Stimulated activated CD8-positive, alpha-beta memory T cell treated with anti-CD3 and anti-CD28 coated beads, Interleukin-7, amount 100 ng/mL, for 4 hours (primary cell): ENCODE data around the gene ADARB2.

Experiments used
- DNase-seq, 2 donors: peaks; one replicate each; pipeline ENCODE4 v3.0.0-alpha.2; 2020; ENCODE audit warnings: low read depth in 2 of 2

The ADARB2 gene

DNA sequence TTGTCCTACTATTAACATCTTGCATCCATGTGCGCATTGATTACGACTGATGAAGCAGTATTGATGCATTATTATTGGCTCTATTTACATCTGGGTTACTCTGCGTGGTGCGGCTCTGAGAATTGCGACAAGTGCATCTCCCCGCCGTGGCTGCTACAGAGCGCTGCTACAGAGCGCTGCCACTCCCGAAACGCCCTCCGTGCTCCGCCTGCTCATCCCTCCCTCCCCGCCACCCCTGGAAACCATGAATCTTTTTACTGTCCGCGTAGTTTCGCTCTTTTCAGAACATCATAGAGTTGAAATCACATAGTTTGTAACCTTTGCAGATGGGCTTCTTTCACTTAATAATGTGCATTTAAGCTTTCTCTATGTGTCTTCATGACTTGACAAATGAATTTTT is 74.1 kb downstream of the ADARB2 start:
- DNase-seq = no peak

DNA sequence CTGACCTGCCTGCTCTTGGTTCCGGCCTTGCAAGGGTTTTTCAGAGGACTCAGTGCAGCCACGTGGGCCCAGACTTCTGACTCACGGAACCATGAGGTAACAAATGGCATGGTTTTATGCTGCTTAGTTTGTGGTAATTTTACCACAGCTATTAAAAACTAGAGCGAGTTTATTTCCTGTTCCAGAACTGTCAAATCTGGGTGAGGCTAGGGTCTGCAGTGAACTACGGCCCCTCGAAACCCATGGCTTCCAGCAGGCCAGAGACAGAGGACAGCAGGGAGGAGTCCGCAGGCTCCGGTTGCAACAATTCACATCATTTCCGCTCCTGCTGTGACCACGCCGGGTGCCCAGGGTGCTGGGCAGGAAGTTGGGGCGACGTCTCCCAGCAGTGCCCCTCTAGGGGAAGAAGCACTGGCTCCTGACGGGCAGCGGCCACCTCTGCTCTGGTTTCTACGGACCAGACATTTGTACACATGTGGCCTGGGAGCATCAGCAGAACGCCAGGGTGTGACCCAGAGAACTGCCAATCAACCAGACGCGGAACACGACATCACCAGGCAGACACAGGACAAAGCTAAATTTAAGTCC is 74.8 kb downstream of the ADARB2 start:
- no peak for DNase-seq

DNA sequence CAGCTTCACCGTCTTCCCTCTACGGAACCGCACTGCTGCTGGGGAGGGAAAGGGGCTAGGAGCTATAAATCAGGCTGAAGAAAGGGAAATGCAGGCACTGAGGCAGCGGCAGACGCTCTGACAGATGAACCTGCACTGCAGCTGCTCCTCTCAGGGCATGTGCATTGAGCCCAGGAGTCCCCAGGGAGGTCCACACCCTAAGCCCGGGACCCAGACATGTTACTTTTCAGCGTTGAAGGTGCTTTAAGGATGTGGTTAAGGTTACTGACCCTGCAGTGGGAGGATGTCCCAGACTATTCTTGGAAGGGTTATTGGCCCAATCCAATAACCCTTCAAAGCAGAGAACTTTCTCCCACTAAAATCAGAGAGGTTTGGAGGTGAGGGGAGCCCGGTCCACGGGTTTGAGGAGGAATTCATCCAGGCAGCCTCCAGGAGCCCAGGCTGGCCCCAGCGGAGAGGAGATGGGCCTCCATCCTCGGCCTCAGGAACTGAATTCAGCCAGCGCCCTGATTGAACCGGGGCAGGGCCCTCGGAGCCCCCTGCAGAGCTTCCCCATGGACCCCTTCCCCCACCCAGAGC is 75.4 kb downstream of the ADARB2 start:
- DNase-seq = no peak

DNA sequence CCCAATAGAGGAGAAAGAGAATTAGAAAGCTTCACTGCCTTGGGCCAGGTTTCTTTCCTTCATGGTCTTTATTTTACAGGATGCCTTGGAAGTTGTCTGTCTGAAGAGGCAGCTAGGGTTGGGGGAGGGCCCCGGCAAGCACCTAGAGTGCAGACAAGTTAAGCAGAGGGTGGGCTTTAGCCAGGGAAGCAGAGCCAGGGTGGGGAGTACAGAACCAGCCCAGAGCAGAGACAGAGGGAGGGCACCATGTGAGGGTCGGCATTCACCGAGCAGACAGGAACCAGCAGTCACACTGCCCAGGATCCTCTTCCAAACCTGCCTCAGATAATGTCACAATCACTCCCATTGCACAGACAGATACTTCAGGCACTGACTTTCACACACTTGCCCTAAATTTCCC is 75.9 kb downstream of the ADARB2 start:
- no peak for DNase-seq

DNA sequence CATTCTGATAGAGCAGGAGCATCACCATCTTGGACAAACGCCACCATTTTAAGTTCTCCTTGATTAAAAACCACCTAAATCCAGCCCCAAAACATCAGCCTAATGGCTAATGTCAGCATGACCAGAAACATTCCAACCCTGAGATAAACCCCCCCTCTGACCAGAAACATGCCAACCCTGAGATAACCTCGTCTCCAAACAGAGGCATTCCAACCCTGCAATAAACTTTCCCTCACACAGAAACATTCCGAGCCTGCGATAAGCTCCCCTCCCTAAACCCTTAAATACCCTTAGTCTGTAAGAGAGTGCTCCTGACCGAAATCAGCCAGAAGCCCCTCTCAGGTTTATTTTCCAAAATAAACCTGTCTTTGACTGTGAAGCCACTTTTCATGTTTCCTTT is 76.5 kb downstream of the ADARB2 start:
- no peak for DNase-seq

DNA sequence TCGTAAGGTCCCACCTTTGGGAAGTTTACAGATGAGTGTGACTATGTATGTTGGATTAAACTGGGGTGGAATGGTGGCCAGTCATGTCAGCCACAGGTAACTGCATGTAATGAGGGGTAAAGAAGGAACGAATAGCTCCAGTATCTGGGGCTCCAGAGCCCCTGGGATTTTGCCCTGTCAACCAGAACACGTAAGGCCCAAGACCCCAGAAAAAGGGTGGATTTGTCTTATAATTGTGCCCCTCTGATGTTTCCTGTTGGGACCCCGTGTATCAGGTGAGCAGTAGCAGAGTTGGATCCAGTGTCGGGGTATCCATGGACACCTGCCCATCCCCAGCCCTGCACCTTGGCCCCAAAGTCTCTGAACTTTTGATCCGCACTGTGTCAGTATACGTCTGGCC is 76.9 kb downstream of the ADARB2 start:
- DNase-seq = no peak

DNA sequence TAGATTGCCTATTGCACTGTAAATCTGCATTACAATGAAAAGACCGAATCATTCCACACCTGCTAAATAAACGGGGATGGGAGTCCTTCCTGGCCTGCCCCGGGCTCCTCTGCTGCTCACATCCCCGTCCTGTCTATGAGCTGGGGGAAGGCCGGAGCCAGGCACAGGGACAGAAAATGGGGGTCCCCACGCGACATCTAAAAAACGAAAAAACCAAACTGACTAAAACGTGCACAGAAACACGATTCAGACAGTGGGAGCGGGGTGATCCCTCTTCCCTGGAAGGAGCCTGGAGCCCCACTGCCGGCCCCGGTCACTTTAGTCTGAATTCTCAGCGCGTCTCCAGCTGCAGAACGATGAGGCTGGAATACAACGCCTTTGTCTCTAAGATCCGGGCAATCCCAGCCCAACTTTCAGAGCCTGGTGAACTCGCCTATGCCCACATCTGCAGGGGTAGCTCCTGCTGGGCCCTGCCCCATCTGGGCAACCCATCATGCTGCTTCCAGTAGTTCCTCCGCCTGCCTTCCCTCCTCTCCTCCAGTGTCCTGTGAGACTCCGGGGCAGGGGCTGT is 78.0 kb downstream of the ADARB2 start:
- no peak for DNase-seq

DNA sequence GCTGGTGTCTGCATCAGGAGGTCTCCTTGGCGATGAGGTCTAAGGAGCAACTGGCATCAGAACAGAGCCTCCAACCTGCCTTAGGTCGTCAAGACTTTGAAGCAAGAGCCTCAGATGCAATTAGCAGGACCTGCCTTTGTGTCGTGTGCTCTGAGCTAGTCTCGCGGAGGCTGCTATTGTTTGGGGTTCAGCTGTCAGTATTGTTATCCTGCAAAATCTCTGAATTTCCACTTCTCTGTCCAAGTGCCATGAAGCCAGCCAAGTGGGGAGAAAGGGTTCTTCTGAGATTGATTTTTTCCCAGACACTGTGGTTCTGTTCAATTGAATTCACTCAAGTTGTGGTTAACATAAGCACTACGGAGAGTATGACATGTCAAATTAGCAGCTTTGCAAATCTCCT is 78.7 kb downstream of the ADARB2 start:
- no peak for DNase-seq

DNA sequence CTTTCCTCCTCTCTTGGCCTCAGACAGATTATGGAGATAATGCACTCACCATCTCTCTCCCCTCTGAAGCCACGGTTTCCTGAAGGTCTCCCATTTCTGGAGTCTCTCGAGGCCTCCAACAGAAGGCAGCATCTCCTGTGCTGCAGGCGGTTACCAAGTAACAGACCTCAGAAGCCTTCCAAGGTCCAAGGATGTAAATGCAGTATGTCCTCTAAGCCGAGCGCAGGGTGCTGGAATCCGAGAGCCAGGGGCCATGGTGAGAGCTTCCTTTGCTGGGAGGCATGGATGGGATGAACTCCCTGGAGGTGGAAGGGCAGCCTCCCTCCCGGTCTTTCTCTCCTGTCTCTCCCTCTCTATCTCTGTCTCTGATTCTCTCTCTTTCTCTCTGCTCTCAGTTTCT is 79.8 kb downstream of the ADARB2 start:
- DNase-seq = no peak

DNA sequence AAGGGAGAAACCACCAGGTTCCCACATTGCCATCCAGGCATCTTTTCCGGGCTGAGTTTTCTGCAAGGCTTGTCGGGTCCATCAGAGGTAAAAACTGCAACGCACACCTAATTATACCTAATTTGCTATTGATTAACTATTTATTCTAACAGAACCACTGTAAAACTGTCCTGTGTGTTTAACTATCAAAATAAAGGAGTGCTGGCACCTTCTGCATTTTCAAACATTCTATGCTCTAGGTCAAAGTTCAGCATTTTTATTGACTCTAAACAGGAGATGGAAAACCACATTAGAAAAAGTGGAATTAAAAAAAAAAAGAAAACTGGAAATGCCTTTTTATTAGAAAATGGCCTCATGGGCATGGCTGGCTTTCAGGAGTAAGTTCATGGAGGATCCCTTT is 82.0 kb downstream of the ADARB2 start:
- DNase-seq = no peak

DNA sequence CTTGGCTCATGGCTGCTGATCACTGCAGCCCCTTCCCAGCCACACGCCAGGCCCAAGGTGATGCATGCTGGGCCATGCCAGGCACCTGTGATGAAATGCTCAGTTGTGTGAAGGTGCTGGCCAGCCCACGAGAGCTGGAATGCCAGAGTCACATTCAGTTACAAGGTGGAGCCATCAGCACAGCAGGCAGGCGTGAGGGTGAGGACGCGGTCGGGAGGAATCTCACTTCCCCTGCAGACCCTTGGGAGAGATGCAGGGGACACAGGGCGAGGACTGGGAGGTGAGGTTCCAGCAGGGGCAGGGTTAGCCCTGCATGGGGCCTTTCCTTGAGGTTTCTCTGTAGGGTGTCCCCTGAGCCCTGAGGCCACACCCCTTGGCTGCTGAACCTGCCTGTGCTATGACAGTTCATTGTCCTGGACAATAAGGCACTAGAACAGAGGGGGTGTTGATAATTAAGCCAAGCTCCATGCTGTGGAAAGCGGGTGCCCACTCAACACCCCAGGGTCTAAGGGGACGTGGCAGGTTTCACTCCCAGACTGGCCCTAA is 82.4 kb downstream of the ADARB2 start:
- no peak for DNase-seq

DNA sequence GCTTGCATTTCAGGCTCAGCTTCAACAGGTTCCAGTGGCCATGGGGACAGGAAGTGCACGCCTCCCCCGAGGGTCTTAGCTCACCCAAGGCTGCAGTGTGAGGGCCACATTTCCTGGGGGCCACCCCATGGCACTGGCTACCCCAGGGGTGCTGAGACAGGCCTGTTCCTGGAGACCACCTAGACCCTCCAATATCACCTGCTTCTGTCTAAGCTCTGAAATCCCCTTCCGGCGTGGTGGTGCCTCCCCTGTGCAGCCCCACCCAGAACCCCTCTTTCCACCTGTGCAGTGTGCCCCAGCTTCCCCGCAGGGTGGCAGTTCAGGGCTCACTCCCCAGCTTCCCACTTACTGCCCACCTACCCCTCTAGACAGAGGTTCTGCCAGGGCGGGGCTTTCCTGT is 83.1 kb downstream of the ADARB2 start:
- no peak for DNase-seq

DNA sequence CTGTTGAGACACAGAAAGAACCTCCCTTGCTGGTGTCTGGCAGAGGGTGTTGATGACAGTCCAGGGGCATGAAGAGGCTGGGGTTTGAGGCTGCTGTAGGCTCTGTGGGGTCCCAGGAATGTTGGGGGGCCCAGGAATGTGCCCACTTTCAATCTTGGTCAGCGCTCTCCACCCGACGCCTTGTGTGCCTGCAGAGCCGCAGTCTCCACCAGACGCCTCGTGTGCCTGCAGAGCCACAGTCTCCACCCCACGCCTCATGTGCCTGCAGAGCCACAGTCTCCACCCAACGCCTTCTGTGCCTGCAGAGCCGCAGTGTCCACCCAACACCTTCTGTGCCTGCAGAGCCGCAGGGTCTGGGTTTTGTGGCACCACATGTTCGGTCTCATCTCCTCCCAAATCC is 84.0 kb downstream of the ADARB2 start:
- DNase-seq = no peak

DNA sequence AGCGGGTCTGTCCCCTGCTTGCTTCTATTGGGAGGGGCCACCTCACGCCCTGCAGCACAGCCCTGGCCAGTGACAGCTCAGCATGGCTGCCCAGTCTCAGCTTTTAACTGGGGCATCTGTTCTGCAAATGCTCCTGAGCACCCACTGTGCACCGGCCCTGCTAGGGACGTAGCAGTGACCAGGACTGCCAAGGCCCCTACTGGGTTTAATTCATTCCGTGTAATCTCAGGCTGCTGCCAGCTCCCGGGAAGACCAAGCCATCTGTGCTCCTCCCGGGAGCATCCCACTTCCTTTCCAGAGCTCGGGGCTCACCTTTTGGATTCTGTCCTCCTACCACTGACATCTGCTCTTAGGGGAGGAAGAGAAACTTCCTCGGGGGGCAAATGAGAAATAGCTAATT is 85.2 kb downstream of the ADARB2 start:
- no peak for DNase-seq

DNA sequence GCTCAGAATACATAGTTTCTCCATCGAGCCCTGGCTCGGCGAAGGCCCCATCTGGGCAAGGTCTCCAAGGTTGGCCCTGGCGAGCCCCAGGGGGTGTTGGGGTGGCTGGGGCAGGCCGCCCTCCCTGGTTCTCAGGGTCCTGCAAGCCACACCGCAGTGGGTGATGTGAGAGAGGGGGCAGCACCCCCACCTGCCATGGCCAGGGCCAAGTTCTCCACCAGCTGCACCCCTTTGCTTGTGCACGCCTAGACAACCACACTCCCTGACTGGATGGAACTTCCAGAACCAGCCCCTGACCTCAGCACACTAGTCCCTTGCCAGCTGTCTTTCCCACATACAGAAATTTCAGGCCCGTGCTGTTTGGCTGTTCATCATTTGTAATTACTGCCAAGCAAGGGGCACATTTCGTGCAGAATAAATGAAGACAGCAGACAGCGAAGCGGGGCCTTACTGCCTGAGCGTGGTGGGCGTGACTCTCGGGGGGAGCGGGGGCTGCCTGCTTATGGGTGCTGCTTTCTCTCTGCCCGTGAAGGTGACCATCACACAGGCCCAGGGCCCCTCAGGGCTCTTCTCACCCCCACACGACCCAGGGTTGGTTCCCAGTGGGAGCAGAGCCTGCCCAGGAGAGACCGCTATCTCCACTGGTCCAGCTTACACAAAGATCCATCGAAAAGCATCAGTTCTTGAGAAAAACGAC is 85.9 kb downstream of the ADARB2 start:
- DNase-seq = no peak

DNA sequence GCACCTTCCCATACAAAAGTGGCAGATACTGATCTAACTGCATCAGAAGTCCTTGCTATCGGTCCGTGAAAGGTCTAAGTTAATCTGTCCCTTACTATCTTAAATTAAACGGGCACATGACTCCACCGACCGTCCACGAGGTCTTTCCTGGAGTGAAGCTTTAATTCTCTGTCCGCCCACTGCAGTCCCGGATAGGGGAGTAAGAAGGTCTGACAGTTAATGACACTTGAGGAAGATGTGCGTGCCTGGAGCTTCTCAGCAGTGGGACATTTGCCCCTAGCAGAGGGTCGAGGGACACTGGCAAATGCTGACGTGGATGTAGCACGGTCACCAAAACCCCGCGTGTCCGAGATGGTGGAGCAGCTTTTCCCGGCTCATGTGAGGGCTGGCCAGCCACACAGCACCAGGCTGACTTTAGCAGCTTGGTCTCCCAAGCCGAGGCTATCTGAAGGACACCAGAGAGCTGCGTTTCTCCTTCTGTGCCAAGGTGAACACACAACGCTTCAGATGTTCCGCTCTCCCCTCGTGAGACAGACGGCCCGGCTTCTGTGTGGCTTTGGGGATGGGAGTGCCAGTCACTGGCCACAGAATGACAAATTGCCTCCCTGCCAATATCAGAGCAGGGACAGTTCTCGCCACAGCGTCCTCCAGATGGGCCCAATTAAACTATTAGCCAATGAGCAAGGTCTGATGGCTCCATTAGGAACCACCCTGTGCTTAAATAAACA is 86.6 kb downstream of the ADARB2 start:
- DNase-seq = no peak

DNA sequence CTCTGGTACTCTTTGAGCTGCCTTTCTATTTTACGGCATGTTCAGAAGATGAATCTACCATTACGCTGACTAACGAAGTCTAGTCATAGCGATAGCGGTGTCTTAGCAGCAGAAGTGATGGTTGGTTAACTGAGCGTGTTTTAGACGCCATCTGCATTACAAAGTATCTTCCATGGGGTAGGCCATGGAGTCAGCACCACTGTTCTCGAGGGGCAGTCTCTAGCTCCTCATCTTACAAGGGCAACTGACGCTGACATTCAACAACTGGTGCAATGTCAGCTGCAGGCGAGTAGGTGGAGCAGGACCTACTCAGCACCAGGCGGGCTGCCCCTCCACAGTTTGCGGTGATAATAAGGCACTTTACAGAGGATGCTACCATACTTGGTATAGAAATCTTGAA is 88.7 kb downstream of the ADARB2 start:
- no peak for DNase-seq

DNA sequence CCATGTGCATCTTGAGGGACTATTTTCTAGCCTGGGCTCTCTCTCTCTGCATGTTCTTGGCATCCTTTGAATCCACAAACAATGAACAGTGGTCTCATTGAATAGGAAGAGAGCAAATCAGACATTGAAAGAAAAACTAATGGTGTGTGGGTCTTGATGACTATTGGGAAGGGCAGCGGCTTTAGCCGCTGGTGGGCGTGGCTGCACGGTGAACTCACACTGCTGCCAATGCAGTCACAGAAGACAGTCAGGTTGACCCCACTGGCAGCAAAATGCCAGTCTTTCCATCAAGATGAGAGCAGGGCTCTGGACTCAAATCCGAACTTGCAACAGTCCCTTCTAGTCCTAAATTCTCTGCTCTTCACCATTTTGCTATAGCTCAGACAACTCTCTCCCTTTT is 91.0 kb downstream of the ADARB2 start:
- DNase-seq = no peak

DNA sequence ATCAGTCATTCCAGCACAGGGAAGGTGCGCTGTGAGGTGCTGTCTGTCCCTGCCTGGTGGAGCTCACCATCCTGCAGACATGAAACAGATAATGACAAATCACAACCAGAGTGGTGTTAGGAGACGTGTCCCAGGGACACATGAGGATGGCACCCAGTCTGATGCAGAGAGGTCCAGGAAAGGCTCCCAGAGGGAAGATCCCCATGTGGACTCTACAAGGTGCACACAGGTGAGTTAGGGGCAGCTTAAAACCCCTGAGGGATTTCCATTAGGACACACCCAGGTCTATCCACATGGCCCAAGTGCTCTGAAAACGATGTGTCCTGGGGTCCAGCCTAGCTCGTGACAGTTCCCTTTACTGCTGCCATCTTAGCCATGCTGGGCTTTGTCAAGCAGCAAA is 91.4 kb downstream of the ADARB2 start:
- DNase-seq = no peak

DNA sequence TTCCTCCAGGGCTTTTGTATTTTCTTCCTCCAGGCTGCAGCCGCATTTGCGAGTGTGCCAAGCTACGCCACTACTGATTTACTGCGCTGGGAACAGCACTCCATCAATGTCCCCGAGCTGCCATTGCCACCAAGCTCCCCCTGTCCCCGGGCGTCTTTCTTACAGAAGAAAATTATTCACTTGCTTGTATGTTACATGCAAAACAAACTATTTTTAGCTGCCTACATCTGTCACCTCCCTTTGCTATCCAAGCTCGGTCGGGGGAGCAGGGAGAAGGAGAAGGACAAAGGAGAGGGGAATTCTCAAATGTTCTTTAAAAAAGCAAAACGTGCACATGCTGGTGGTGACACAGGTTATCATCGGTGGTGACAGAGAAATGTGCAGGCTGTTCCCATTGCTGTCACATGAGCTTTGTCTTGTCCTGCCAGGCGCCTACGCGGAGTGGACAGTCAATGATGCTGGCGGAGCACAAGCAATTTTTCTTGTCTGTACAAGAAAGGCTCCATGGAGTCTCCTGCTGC is 93.1 kb downstream of the ADARB2 start:
- no peak for DNase-seq

DNA sequence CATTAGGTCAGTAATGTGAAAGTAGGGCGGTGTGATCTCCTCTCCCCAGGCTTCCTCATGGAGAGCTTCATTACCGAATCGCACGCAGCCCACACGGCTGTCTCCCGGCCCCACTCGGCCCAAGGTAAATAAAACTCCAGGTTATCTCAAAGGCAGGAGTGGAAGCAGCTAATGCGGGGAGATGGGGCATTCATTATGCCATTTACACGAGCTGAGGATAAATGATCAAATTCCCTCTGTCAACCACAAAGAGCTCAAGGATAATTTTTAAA is 93.5 kb downstream of the ADARB2 start:
- DNase-seq = no peak

DNA sequence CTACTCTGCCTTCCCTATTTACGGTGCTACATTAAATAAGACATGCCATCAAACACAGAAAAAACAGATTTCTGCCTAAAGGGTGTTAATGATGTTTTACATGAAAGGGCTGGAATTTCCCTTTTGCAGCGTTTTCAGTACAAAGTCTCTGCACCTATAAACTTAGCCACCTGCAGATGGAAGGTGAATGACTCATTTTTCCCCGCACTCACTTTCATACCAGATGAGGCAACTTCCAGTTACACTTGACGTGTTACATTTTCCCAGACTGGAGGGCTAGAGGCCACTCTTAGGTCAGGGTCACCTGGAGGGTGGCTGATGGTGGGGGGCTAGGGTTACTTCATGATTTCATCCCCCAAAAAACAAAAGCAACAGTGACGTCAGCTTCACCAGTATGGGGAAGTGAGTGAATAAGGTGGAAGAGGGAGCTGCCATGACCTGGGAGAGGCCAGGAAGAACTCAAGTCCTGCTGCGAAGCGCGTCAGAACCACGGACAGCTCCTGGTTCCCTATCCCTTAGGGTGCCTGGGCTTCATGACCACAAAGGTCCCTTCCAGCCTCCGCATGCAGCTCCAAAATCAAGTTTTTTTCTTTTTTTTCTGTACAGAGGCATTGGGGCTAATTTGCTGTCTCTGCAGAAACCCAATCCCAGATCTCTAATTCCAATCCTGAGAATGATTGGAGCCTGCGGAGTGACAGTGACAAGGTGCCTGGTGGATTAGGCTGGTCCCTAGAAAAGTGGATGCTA is 94.0 kb downstream of the ADARB2 start:
- DNase-seq = no peak
